ENCODE measurements around the gene UTS2R. TPM values are rescaled to one million over a fixed set of nuclear protein-coding genes. Genes with fewer than 3 reads are reported as not detected.

UTS2R gene
- total RNA-seq, 1 experiment from 2014 or later, result not detected

- TF ChIP-seq, protein P1, sequence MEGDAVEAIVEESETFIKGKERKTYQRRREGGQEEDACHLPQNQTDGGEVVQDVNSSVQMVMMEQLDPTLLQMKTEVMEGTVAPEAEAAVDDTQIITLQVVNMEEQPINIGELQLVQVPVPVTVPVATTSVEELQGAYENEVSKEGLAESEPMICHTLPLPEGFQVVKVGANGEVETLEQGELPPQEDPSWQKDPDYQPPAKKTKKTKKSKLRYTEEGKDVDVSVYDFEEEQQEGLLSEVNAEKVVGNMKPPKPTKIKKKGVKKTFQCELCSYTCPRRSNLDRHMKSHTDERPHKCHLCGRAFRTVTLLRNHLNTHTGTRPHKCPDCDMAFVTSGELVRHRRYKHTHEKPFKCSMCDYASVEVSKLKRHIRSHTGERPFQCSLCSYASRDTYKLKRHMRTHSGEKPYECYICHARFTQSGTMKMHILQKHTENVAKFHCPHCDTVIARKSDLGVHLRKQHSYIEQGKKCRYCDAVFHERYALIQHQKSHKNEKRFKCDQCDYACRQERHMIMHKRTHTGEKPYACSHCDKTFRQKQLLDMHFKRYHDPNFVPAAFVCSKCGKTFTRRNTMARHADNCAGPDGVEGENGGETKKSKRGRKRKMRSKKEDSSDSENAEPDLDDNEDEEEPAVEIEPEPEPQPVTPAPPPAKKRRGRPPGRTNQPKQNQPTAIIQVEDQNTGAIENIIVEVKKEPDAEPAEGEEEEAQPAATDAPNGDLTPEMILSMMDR (IDR thresholded peaks at IDR 0.05; ENCODE audit: unreplicated experiment), result no peak
- DNase-seq (ENCODE audit: unreplicated experiment), result no peak
- ChIA-PET CTCF (interaction anchor here (0.7 to 1.1 kb wide), 3 partner anchors 21 to 41 kb away, joined by 3 to 4 read pairs (median 3); no protein-coding TSS in a partner anchor), POLR2A (no interaction called here)
- H3K27me3 Mint-ChIP-seq (ENCODE audit: insufficient read depth, unreplicated experiment), result peaks cover 12% of the 10 kb centered on the region
- no peak overlapping the region for H3K4me3 Mint-ChIP-seq (ENCODE audit: unreplicated experiment)
- no peak overlapping the region for H3K27ac Mint-ChIP-seq (ENCODE audit: low read depth, unreplicated experiment)
- BruUV-seq (replicated peaks), result no TSS peak
- H3K4me1 Mint-ChIP-seq (ENCODE audit: insufficient read depth, unreplicated experiment), result peaks cover 9% of the 10 kb centered on the region
- intact Hi-C loops (cut with micrococcal nuclease), result no loop called here
- H3K36me3 Mint-ChIP-seq (ENCODE audit: insufficient read depth, unreplicated experiment), result no peaks in the 10 kb centered on the region
- no peaks in the 10 kb centered on the region for H3K9me3 Mint-ChIP-seq (ENCODE audit: unreplicated experiment)
Observed at GRCh38 chr17:82390015-82390859, 18.7 kb downstream of the UTS2R start.

DNA sequence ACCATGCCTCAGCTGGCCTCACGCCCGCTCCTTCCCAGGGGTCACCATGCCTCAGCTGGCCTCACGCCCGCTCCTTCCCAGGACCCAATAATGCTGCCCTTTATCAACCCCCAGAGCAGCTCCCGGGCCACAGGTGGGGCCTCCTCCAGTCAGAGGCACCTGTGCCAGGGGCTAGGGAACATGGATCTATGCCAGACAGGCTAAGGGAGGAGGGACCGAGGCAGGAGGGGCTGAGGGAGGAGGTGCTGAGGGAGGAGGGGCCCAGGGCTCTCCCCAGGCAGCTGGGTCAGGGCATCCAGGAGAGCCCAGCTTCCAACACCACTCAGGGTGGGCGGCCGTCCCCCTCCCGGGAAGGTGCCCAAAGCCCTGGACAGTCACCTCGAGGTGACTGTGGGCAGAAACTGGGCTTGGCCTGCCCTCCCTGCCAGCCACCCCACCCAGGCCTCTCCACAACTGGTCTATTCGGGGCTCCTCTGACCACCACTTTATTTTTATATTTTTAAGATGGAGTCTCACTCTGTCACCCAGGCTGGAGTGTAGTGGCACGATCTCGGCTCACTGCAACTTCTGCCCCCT, 19.4 kb downstream of the UTS2R start:
- intact Hi-C loops (cut with micrococcal nuclease), result no loop called here
- no TSS peak for BruUV-seq (replicated peaks)
- TF ChIP-seq, protein P1 (IDR thresholded peaks at IDR 0.05; ENCODE audit: unreplicated experiment), result no peak
- Mint-ChIP-seq H3K4me3 (ENCODE audit: unreplicated experiment) (no peak overlapping the region), H3K27me3 (ENCODE audit: insufficient read depth, unreplicated experiment) (peaks cover 12% of the 10 kb centered on the region), H3K4me1 (ENCODE audit: insufficient read depth, unreplicated experiment) (peaks cover 9% of the 10 kb centered on the region), H3K27ac (ENCODE audit: low read depth, unreplicated experiment) (no peak overlapping the region), H3K9me3 (ENCODE audit: unreplicated experiment) (no peaks in the 10 kb centered on the region), H3K36me3 (ENCODE audit: insufficient read depth, unreplicated experiment) (no peaks in the 10 kb centered on the region)
- POLR2A ChIA-PET, result no interaction called here
- DNase-seq (ENCODE audit: unreplicated experiment), result no peak
- CTCF ChIA-PET, result interaction anchor here (1.0 kb wide), 1 partner anchor 40 kb away, joined by 3 read pairs; no protein-coding TSS in a partner anchor

GRCh38 chr17:82391496-82392066, 20.0 kb downstream of the UTS2R start:
- TF ChIP-seq, protein P1 (IDR thresholded peaks at IDR 0.05; ENCODE audit: unreplicated experiment), result no peak
- no TSS peak for BruUV-seq (replicated peaks)
- intact Hi-C loops (cut with micrococcal nuclease), result no loop called here
- Mint-ChIP-seq H3K36me3 (ENCODE audit: insufficient read depth, unreplicated experiment) (no peaks in the 10 kb centered on the region), H3K4me3 (ENCODE audit: unreplicated experiment) (no peak overlapping the region), H3K9me3 (ENCODE audit: unreplicated experiment) (no peaks in the 10 kb centered on the region), H3K27ac (ENCODE audit: low read depth, unreplicated experiment) (no peak overlapping the region), H3K27me3 (ENCODE audit: insufficient read depth, unreplicated experiment) (peaks cover 12% of the 10 kb centered on the region), H3K4me1 (ENCODE audit: insufficient read depth, unreplicated experiment) (peaks cover 15% of the 10 kb centered on the region)
- DNase-seq (ENCODE audit: unreplicated experiment), result no peak
- CTCF ChIA-PET, result interaction anchor here (1.0 kb wide), 1 partner anchor 40 kb away, joined by 3 read pairs; no protein-coding TSS in a partner anchor
- POLR2A ChIA-PET, result no interaction called here

- peaks cover 19% of the 10 kb centered on the region for H3K4me1 Mint-ChIP-seq (ENCODE audit: insufficient read depth, unreplicated experiment)
- intact Hi-C loops (cut with micrococcal nuclease), result no loop called here
- no peaks in the 10 kb centered on the region for H3K9me3 Mint-ChIP-seq (ENCODE audit: unreplicated experiment)
- BruUV-seq (replicated peaks), result no TSS peak
- H3K4me3 Mint-ChIP-seq (ENCODE audit: unreplicated experiment), result no peak overlapping the region
- peaks cover 10% of the 10 kb centered on the region for H3K27me3 Mint-ChIP-seq (ENCODE audit: insufficient read depth, unreplicated experiment)
- ChIA-PET POLR2A (no interaction called here), CTCF (interaction anchor here (0.6 kb wide), 1 partner anchor 374 kb away, joined by 4 read pairs; no protein-coding TSS in a partner anchor)
- H3K36me3 Mint-ChIP-seq (ENCODE audit: insufficient read depth, unreplicated experiment), result no peaks in the 10 kb centered on the region
- no peak for DNase-seq (ENCODE audit: unreplicated experiment)
- TF ChIP-seq, protein P1 (IDR thresholded peaks at IDR 0.05; ENCODE audit: unreplicated experiment), result no peak
- no peak overlapping the region for H3K27ac Mint-ChIP-seq (ENCODE audit: low read depth, unreplicated experiment)
Observed at GRCh38 chr17:82392209-82392920, 20.8 kb downstream of the UTS2R start.
